Fibroblast of mammary gland (primary cell): ENCODE results near the gene DMAC2.
"Not testable (repeated sequence)": the region's sequence is repeated elsewhere in the genome, so short reads cannot be mapped to it uniquely, and the experiment has no call there.

Source experiments
- DNase-seq: peaks from one replicate; pipeline ENCODE4 v3.0.0-alpha.2; 2010; ENCODE audit warnings: low read depth
- H3K4me3 ChIP-seq: 2 replicates; pipeline ENCODE4 v1.5.1; 2011; ENCODE audit warnings: low read depth, mild to moderate bottlenecking, low read length, moderate library complexity; ENCODE audit not compliant: control insufficient read depth
- TF ChIP-seq, protein P1 (sequence below): conservative IDR thresholded peaks from 2 replicates; pipeline ENCODE4 v1.5.1; 2011; ENCODE audit warnings: low read depth, low read length, inconsistent platforms; ENCODE audit not compliant: control insufficient read depth, insufficient read depth

DMAC2 gene

DNA sequence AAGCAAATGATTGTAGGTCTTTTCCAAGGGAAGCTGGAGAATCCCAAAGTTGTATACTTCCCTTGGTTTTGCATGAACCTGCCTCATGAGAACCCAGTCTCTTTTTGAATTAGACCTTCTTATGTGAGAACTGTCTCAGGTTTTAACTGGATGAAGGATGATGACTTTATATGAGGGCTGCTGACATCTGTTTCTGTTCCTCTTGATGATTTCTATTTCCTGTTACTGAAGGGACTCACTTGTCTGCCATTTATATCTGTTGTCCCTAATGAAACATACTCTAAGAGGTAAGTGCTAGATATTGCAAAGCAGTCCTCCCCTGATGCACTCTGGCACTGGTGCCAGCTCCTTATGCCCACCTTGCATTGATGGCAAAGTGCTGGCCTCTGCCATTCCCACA is 36.9 kb upstream of the DMAC2 start:
- TF ChIP-seq, protein P1, sequence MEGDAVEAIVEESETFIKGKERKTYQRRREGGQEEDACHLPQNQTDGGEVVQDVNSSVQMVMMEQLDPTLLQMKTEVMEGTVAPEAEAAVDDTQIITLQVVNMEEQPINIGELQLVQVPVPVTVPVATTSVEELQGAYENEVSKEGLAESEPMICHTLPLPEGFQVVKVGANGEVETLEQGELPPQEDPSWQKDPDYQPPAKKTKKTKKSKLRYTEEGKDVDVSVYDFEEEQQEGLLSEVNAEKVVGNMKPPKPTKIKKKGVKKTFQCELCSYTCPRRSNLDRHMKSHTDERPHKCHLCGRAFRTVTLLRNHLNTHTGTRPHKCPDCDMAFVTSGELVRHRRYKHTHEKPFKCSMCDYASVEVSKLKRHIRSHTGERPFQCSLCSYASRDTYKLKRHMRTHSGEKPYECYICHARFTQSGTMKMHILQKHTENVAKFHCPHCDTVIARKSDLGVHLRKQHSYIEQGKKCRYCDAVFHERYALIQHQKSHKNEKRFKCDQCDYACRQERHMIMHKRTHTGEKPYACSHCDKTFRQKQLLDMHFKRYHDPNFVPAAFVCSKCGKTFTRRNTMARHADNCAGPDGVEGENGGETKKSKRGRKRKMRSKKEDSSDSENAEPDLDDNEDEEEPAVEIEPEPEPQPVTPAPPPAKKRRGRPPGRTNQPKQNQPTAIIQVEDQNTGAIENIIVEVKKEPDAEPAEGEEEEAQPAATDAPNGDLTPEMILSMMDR = no peak
- DNase-seq = no peak
- H3K4me3 ChIP-seq = no peak overlapping the region

GRCh38 chr19:41463257-41464256 is 23.8 kb upstream of the DMAC2 start:
- DNase-seq, H3K4me3 ChIP-seq: not testable (repeated sequence)

GRCh38 chr19:41462497-41462896 is 22.8 kb upstream of the DMAC2 start:
- DNase-seq = no peak
- no peak overlapping the region for H3K4me3 ChIP-seq
- TF ChIP-seq, protein P1 = no peak

DNA sequence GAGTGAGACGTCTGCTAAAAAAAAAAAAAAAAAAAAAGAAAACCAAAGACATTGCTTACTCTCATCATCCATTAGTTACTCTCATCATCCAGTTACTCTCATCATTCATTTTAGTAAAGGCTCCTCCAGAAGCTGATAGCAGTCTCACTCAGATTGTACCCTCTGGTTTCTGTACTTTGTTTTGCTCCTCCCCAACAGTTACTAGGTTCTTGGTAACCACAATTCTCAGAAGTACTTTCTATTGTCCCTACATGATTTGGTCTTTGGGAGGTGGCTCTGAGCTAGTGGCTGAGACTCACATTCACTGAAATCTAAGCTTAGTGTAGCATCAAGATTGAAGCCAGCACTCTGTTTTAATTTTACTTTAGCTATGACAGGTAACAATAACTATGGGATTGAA is 17.5 kb upstream of the DMAC2 start:
- H3K4me3 ChIP-seq = no peak overlapping the region
- TF ChIP-seq, protein P1 = no peak
- no peak for DNase-seq

DNA sequence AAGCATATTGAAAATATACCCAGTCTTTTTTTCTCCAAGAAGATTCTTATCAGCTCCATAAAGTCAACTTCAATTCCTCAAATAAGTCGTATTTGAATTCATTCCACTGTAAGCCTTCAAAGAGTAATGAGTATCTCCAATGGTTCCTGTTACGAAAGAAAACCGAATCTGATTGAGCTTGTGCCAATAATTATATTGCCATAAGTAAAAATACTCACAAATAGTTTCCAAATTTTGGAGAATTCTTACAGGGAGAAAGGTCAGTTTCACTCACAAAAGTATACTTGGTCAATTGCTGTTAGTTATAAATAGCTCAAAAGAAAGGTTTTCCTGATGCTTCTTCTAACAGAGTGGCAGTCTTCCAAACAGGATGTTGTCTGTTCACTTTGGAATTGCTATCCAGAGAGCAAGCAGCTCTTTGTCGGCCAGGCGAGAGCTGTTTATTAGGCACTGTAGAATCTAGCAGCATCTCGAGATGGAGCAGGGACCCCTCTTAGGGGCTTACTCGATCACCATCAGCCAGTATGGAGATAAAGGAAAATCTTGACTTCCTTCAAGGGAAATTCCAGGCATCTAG is 16.7 kb upstream of the DMAC2 start:
- no peak overlapping the region for H3K4me3 ChIP-seq
- TF ChIP-seq, protein P1 = no peak
- peak; percentile 47 for DNase-seq

- TF ChIP-seq, protein P1 = no peak
- no peak for DNase-seq
- H3K4me3 ChIP-seq = no peak overlapping the region
Measured at GRCh38 chr19:41455936-41456335, 16.2 kb upstream of the DMAC2 start.

DNA sequence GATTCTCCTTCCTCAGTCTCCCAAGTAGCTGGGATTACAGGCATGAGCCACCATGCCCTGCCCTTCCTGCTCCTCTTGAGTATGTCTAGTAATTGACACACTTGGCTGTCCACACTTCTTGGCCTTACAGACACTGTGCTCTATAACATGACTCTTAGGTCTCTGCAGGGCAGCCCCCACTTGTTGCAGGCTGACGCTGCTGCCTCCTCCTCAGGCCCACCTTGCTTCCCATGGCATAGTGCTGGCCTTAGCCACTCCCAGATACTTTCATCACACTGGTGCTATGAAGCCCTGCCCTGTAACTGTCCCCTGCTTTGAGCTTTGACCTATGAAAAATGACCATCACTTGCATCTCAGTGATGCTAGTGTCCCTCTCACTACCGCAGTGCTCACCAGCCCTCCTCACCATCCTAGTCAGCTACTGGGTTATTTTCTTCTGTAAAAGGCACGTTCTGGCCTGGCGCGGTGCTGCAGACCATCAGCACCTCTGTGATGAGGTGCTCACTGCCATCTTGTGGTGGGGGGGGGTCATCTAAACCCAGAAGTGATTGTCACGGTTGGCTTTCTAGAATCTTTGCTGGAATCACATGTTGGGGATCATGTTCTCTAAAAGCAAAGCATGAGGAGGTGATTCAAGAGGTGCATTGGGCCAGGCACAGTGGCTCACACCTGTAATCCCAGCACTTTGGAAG is 13.0 kb upstream of the DMAC2 start:
- no peak for DNase-seq
- no peak overlapping the region for H3K4me3 ChIP-seq
- TF ChIP-seq, protein P1 = no peak
